ENCODE data around the gene APBB1.
"Not testable (repeated sequence)": the region's sequence is repeated elsewhere in the genome, so short reads cannot be mapped to it uniquely, and the experiment has no call there.

Gene APBB1

DNA sequence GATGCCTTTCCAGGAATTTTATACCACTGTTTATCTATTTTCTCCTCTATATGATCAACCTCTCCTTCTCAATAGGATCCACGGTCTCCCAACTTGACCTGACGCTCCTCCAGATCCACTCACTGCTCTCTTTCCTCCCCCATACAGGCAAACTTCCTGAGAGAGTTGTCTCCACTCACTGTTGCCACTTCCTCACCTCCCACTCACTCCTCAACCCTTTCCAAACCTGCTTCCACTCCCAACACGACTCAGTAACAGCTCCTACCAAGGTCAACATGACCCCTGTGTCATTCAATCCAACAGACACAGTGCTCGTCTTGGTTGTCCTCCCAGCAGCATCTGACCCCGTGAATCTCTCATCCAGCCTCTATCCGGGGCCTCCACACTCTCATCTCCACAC is 3.1 kb downstream of the APBB1 start:
- no peak for DNase-seq

DNA sequence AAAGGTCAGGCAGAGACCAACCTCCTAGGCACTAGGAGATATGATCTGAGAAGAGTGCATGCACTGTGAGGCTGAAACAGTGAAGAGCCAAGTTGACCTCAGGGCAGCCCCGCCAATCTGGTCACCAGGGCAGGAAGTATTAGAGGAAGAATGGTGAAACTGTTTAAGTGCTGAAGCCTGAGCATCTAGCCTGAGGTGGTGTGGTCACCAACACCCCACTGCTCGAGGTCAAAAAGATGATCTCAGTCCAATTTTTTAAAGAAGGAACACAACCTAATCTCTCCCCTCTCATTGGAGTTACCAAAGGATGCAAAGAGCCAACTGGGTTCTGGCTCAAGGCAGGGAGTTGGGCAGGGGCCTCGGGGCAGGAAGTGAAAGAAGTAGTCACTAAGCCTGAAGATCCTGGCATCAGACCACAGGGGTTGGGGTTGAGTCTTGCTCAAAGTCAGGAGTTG is 4.0 kb downstream of the APBB1 start:
- DNase-seq: no peak

DNA sequence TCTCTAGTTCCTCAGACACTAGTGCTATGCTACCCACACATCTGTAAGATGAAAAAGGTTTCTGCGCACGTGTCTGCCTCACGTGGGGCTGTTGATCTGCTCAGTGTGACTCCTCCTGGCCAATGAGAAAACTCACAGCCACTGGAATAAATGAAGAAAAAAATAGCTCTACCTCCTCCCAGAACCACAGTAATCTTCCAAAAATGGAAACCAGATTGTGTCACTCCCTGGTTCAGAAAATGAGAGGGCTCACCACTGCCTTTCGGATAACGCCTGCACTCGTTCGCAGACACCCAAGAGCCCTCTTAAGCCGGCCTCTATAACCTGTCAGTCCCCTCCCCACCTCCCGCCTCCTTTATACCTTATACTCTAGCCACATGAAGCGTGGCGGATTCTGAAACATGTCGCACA is 5.1 kb downstream of the APBB1 start:
- DNase-seq: peak; percentile 63 to 78

DNA sequence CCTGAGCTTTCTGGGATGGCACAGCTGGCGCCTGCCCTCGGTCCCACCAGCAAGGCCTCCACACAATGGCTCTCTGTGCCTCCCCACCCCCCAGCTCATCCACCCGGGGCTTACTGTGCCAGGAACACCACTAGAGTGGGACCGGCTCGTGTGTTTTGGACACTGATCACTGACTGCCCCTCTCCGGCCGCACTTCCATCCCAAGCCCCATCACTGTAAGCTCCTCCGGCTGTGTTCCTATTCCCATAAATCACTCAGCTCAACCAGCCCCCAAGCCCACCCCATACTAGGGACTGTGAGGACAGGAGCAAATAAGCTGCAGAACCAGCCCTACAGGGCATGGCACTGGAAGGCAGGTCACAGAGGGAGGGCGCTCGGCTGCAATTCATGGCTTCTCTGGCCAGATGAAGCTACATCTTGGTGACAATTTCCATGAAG is 7.3 kb downstream of the APBB1 start:
- DNase-seq: no peak

DNA sequence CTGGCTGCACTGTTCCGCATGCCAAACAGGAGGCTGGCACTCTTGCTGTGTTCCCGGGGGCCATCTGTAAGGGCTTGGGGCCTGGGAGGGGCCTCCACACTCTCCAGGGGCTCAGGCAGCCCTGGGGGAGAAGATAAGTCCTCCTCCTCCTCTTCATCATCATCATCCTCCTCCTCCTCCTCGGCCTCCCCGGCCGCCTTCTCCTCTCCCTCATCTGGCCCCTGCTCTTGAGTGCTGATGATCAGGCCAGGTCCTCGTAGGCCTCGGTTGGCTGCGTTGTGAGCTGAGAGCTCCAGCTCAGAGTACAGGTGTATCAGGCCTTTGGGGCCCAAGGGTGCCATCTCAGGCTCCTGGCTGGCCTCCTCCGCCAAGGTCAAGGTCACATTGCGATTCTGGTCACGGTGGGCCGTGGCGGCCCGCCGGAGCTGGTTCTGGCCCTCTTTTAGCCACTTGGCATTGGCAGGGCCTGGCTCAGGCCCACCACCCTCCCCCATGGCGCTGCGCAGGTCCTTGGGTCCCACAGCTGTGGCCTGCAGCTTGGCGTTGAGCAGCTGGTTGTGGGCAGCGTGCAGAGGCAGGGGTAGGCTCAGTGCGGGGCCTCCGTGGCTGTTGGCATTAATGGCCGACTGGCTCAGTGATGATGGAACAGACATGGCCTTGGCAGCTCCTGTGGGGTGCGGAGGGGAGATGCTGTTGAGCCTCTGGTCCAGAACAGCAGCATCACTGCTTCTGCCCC is 8.0 kb downstream of the APBB1 start:
- no peak for DNase-seq

DNA sequence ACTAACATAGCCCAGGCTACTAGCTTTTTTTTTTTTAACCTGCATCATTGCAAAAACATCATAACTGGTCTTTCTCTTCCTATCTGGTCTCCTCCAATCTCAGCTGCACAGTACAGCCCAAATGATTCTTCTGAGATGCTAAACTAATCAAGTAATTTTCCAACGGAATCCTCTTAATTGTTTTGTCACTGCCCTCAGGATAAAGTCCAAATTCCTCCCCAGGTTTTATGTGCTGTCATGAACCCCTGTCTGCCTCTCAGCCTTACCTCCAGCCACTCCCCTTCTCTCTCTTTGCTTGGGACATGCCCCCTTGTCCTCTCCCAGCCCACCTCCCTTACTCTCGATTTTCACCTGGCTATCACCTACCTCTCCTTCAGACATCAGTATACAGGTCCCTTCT is 12.5 kb downstream of the APBB1 start:
- DNase-seq: no peak

DNA sequence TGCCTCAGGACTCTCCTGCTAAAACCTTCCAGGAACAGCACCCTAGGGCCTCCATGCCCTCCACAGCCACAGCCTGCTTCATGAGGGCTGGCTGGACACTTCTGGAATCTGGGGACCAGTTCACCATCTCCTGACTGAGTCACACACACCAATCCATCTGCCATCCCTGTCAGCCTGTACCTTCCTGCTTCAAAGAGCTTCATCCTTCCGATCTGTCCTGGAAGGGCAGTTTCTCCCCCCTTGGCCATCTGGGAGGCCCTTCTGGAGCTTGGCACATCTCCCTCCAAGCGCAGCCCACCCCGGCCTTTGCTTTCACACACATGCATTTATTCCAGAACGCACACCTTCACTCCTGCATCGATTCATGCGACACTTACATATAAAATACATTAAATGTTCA is 13.0 kb downstream of the APBB1 start:
- no peak for DNase-seq

DNA sequence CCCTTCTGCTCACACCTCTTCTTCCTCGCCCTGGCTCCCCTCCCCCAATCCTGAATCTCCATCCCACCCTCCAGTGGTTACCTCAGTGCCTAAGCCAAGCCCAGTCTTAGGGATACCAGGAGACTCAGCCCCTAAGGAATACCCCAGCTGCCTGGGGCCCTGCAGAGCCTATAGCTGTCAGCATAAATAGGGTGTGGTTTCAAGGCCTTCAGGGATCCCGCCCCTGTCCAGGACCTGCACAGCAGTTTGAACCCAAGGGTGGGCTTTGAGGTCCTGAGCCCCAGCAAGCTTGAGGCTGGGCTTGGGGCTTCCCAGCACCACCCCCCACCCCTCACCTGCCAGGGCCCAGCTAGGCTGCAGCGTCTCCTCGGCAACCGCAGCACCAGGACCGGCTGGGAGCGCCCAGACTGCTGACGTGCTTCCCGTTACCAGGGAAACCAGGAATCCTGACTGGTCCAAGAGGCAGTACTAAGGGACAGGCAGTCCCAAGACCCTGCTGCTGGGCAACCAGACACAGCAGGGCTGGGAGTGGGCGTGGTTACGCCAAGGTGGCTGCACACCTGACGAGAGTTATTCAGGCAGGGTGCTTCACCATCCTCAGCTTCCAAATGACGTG is 13.7 kb downstream of the APBB1 start:
- DNase-seq: no peak

DNA sequence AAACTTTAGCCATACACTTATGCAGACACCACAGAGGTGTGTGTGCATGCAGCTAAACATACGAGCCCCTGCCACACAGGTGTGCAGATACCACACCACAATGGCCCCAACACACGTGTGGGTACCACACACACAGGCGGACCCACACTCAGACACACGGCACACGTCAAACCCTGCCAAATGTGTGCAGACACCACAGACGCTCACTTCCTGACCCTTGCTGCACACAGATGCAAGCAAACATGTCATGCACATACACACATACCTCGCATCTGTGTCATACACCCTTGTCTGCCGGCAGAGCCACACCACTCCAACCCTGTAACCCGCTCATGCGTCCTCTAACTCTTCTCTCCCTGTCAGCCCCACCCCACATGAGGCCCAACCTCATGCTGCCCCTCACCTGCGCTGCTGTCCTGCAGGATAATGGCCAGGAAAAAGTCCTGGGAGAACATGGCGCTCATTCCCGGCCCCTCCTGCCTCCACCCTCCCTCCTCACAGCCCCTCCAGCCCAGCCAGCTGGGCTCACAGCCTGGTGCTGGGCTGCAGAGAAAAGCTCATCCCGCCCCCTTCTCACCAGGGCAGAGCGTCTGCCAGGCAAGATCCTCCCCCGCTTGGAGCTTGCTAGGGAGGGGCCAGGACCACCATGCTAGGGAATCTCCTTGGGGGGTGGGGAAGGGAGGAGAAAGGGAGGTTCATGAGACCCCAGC is 14.4 kb downstream of the APBB1 start:
- DNase-seq: peak in 1 of 2 donors; percentile 39

DNA sequence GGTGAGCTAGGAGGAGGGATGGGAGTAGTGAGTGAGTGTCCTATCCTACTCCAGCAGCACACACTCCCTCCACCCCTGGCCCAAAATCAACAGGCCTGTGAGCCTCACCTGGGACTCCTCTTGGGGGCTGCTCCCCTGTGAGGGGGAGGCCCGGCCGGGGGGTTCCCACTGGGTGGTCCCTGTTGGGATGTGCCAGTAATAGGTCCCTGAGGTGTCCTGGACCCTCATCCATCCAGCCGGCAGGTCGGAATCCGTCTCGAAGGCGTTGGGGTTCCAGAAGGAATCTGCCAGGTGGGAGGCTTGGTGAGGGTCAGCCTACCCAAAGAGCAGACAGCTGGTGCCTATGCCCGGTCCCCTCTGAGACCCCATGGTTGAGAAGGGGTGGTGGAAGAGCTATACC is 15.4 kb downstream of the APBB1 start:
- no peak for DNase-seq

DNA sequence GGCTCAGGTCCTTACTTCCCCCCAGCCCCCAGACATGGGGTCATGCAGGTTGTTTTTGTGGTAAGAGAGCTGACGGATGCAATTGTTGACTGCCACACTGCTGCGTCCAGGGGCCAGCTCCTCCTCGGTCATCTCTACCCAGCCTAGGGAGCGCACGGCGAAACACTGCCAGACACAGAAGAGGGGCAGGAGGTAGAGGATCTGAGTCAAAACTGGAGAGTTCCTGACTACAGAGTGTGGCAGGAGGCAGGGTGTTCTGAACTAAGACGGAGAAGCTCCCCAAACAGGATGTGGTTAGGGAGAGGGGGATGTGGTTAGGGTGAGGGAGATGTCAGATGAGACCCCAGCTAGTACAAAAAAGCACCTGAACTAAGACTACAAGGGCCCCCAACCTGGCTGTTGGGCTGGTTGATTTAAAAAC is 16.3 kb downstream of the APBB1 start:
- peak; percentile 84 to 86 for DNase-seq

DNA sequence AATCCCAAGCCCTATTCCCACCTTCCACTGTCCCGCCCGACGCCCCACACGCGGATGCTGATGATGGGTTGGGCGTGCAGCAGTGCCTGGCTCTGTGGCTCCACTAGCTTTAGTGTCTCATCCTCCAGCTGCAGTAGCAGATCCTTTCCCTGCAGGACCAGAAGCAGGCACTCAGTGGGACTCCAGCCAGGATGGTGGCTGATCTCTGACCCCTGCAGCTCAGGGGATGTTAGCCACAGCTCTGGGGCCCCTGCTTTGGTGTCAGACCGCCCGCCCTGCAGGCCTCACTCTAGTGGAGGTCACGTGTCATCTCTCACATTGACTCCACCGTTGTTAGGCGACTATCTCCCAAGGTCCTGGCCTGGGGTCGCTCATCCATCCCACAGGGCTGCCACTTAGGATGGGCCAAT is 16.8 kb downstream of the APBB1 start:
- DNase-seq: no peak

DNA sequence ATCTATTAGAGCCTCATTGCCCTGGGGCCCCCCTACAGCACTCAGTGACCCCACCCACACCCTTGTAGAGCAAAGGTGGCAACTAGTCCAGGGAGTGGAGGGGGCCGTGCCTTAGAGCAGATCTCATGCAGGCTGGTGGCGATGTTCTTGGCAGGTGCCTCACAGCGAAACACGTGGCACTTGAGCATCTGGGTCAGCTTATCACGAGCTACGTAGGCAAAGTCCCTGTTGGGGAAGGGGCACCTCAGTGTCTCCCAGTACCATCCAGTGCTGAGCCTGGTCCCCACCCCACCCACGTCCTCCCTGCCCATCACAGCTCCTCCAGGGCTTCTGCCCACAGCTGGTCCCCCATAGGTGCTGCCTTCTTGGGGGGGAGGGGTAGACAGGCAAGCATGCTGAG is 17.4 kb downstream of the APBB1 start:
- DNase-seq: no peak

DNA sequence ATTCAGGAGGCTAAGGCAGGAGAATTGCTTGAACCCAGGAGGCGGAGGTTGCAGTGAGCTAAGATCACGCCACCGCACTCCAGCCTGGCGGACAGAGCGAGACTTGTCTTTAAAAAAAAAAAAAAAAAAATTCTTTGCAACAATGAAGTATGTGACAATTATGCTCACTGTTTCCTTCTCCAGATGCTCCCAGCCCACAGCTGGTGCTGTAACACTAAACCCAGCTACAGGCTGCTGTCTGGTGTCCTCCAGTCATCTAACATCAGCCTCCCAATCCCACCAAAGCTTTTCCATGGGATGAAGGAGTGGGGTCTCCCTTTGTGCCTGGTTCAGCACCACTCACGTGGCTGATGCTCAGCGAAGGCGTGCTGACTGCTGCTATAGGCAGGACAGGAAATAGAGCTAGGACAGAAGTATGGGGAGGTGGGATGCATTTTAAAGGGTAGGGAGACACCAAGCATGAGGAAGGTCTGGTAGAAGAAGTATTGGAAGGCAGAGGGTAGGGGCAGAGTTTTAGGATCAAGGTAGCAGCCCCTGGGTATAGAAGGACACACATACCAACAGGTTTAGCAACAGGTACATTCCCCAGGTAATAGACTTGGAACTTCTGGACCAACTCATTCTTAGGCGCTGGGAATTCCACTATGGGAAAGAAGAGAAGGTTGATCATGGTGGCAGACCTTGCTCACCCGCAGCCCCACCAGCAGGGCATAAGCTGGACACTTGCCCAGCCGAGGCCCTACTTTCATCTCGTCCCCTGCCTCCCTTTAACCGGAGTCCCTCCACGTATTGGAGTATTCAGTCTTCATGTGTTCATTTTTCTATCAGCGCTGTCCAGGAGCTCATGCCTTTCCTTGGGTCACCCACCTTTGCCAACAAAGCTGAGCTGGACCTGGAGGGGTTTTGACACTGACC is 18.2 kb downstream of the APBB1 start:
- DNase-seq: no peak

DNA sequence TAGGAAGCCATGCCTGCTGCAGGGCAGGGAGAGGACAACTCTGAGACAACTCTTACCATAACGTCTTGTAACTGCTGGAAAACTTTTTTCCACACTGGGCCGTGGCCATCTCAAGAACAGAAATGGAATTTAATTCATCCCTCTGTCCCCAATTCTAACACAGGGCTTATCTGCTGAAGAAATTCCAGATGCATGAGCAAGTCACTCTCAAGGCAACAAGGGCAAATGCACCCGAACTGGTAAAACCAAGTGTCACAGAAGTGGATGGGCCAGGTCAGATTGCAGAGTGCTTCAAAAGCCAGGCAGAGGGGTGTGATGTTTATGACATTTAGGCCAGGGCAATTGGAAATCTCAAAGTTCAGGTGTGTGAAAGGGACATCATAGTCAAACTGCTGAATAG is 21.3 kb downstream of the APBB1 start:
- no peak for DNase-seq

DNA sequence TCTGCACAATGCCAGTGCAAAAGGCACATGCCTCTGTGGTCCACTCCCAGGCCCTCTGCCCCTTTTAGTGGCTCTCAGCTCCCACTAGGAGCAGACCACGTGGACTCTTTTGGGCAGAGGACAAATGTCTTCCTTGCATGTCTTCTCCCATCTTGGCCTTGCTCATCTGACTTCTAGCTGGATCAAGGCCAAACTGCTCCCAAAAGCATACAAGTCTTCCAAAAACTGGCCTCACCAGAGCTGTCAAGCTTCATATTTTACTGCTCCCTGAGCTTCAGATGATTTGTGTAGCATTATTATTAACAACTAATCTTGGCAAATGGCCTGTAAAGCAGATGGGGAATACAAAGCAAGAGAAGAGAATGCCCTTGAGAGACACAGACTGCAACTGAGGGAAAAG is 21.7 kb downstream of the APBB1 start:
- DNase-seq: no peak

DNA sequence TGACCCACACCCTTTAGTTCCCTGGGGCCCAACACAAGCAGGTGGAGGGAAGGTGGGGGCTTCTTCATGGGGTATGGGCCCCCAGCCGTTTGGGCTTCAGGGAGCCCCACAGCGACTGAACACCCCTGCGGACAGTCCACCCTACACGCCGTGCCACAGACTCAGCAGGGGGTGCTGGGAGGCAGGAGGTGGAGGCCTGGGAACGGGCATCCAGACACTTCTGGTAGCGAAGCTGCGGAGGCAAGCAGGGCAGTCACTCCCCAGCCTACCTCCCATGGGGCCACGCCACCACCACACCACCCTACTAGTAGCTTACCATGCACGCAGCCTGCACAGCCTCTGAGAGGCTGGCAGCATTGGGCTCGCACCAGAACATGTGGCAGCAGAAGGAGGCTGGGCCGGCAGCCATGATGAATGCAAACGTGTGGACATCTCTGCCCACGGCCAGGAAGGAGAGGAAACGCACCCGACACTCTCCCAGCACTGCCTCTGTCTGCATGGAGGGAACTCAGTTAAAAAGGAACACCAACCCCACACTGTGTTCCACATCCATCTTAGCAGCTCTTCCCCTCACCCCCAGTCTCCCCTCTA is 23.3 kb downstream of the APBB1 start:
- DNase-seq: no peak

DNA sequence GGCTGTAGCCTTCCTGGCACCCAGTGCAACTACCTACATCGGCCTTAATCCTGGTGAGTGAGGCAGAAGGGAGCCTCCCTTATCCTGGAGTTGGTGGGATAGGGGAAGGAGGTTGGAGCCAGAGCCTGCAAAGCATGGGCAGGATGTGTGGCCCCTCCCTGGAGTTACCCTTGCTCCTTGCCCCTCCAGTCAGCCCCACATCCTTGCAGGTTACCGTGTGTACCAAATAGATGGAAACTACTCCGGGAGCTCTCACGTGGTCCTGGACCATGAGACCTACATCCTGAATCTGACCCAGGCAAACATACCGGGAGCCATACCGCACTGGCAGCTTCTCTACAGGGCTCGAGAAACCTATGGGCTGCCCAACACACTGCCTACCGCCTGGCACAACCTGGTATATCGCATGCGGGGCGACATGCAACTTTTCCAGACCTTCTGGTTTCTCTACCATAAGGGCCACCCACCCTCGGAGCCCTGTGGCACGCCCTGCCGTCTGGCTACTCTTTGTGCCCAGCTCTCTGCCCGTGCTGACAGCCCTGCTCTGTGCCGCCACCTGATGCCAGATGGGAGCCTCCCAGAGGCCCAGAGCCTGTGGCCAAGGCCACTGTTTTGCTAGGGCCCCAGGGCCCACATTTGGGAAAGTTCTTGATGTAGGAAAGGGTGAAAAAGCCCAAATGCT is 24.8 kb downstream of the APBB1 start:
- DNase-seq: no peak

DNA sequence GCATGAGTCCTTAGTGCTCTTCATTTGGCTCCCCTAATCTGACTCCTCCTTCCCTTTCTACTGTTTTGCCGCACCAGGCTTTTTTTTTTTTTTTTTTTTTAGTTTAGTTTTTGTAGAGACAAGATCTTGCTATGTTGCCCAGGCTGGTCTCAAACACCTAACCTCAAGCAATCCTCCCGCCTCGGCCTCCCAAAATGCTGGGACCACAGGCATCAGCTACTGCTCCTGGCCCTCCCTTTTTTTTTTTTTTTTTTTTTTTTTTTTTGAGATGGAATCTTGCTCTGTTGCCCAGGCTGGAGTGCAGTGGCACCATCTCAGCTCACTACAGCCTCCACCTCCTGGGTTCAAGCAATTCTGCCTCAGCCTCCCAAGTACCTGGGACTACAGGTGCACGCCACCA is 26.6 kb downstream of the APBB1 start:
- DNase-seq: not testable (repeated sequence)

DNA sequence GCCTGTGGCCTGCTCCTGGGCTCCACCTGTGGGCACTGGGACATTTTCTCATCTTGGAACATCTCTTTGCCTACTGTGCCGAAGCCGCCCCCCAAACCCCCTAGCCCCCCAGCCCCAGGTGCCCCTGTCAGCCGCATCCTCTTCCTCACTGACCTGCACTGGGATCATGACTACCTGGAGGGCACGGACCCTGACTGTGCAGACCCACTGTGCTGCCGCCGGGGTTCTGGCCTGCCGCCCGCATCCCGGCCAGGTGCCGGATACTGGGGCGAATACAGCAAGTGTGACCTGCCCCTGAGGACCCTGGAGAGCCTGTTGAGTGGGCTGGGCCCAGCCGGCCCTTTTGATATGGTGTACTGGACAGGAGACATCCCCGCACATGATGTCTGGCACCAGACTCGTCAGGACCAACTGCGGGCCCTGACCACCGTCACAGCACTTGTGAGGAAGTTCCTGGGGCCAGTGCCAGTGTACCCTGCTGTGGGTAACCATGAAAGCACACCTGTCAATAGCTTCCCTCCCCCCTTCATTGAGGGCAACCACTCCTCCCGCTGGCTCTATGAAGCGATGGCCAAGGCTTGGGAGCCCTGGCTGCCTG is 27.3 kb downstream of the APBB1 start:
- DNase-seq: no peak

DNA sequence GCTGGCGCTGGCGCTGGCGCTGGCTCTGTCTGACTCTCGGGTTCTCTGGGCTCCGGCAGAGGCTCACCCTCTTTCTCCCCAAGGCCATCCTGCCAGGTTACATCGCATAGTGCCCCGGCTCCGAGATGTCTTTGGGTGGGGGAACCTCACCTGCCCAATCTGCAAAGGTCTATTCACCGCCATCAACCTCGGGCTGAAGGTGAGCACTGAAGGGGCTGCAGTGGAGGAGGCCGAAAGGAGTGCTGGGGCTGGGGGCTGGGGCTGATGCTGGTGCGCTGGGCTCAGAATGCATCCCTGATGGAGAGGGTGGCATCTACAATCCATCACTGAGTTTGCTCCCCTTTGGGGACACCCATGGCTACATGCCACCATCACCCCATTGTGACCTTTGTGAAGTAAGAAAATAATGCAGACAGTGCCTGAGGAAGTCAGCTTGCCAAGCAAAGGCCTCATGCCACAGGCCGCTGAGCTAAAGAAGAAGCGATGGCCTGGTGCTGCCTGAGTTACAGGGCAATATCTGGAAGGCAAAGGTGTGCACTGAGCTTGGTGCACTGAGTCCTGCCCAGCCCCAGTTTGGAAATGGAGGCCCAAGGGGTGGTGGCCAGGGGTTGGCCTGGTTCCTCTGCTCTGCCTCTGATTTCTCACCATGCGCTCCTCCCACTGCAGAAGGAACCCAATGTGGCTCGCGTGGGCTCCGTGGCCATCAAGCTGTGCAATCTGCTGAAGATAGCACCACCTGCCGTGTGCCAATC is 28.0 kb downstream of the APBB1 start:
- no peak for DNase-seq

Measured in CD4-positive, alpha-beta T cell treated with Interleukin-4 for 1 hour (primary cell).